DOHH2 (cell line): Measurements from ENCODE around the gene MTMR2.

ENCODE experiments used
- EZH2phosphoT487 ChIP-seq: fragments of 200-600 bp; sonication (generic); IDR thresholded peaks from 2 replicates; pipeline ENCODE4 v1.6.1; 2017; ENCODE audit warnings: borderline replicate concordance, mild to moderate bottlenecking, antibody characterized with exemption, low read length, moderate library complexity, mixed read lengths
- TF ChIP-seq, protein P1 (sequence below): fragments of 200-600 bp; sonication (generic); IDR thresholded peaks from one replicate; pipeline ENCODE4 v1.5.1; 2014; ENCODE audit warnings: antibody characterized with exemption, mild to moderate bottlenecking, low read depth, low read length; ENCODE audit not compliant: poor library complexity, severe bottlenecking

DNA sequence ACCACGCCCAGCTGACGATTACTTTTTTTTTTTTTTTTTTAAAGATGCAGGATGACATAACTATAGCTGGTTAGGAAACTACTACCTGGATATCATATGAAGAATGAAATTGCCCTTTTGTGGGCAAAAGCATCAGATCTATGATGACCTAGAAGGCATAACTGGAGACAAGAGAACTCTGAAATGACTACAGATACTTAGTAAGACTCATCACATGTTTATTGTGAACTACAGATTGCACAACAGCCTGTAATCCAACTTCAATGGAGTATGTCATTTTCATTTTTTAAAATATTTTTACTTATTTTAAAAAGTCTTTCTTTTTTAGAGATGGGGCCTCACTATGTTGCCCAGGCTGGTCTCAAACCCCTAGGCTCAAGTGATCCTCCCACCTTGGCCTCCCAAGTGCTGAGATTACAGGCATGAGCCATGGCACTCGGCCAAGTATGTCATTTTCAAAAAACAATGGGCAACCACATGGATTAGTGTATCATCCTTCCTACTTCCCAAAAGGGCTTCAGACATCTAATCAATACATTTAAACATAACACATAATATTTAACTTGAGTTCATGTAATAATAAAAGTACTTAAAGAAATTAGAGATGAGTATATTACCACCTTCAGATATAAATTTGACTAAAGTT lies 3.3 kb downstream of the MTMR2 start:
- TF ChIP-seq, protein P1, sequence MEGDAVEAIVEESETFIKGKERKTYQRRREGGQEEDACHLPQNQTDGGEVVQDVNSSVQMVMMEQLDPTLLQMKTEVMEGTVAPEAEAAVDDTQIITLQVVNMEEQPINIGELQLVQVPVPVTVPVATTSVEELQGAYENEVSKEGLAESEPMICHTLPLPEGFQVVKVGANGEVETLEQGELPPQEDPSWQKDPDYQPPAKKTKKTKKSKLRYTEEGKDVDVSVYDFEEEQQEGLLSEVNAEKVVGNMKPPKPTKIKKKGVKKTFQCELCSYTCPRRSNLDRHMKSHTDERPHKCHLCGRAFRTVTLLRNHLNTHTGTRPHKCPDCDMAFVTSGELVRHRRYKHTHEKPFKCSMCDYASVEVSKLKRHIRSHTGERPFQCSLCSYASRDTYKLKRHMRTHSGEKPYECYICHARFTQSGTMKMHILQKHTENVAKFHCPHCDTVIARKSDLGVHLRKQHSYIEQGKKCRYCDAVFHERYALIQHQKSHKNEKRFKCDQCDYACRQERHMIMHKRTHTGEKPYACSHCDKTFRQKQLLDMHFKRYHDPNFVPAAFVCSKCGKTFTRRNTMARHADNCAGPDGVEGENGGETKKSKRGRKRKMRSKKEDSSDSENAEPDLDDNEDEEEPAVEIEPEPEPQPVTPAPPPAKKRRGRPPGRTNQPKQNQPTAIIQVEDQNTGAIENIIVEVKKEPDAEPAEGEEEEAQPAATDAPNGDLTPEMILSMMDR = no peak
- no peak for TF ChIP-seq EZH2phosphoT487
